ENCODE data around the gene IQSEC3. TPM values are rescaled to one million over a fixed set of nuclear protein-coding genes. Genes with fewer than 3 reads are reported as not detected.

Gene IQSEC3
- total RNA-seq, 1 experiment from 2014 or later: not detected

DNA sequence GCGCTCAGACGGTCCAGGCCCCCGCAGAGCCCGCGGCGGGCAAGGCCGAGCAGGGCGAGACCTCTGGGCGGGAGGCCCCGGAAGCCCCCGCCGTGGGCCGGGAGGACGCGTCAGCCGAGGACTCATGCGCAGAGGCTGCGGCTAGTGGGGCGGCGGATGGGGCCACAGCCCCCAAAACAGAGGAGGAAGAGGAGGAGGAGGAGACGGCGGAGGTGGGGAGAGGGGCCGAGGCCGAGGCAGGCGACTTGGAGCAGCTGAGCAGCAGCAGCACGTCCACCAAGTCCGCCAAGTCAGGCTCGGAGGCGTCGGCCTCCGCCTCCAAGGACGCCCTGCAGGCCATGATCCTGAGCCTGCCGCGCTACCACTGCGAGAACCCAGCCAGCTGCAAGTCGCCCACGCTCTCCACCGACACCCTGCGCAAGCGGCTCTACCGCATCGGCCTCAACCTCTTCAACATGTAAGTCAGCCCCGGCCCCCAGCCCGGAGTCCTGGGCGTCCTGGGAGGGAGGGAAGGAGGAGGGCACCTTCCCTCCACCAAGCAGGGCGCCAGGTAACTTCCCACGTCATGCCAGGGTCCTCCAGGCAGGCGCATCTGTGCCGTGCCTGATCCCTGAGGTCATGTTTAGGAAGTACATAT, 72.4 kb downstream of the IQSEC3 start:
- no peak for DNase-seq (ENCODE audit: low read depth)

DNA sequence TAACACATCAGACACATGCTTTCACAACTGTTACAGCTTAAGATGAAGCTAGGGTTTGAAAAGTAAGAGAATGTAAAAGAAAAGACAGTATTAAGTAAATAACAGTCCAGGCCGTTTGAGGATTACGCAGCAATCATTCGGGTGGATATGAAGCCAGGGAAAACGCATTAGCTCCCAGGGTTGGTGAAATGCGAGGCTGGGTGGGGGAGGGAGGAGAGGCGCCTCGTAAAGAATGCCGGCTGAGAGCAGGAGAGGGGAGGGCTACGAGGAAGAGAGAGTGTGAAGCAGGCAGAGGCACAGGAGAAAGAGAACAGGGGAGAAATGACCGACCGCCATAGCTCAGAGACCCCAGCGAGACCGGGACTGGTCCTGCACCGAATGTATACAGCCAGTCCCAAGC, 73.0 kb downstream of the IQSEC3 start:
- DNase-seq (ENCODE audit: low read depth): no peak

GRCh38 chr12:140162-140561, 73.6 kb downstream of the IQSEC3 start:
- no peak for DNase-seq (ENCODE audit: low read depth)

- peak; percentile 34 for DNase-seq (ENCODE audit: low read depth)
Observed at GRCh38 chr12:143964-144649, 77.5 kb downstream of the IQSEC3 start.

DNA sequence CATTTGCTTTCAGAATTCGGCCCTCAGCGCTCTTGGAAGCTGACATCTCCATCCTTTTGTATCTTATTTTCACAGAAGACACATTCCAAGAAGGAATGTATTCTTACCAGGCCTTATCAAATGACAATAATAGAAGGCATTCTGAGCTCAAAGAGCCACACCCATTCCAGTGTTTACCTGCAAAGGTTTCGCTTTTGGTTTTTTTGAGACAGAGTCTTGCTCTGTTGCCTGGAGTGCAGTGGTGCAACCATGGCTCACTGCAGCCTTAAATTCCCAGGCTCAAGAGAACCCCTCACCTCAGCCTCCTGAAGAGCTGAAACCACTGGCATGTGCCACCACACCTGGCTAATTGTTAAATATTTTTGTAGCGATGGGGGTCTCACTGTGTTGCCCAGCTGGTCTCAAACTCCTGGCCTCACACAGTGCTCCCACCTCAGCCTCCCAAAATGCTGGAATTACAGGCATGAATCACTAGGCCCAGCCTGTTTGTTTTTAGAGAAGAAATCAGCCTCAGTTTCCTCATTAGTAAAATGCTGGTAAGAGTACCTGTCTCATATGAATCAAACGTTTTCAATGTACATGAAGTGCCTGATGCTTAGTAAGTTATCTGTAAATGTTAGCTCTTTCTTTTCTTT, 78.2 kb downstream of the IQSEC3 start:
- DNase-seq (ENCODE audit: low read depth): no peak

GRCh38 chr12:145369-145960, 78.9 kb downstream of the IQSEC3 start:
- DNase-seq (ENCODE audit: low read depth): no peak

DNA sequence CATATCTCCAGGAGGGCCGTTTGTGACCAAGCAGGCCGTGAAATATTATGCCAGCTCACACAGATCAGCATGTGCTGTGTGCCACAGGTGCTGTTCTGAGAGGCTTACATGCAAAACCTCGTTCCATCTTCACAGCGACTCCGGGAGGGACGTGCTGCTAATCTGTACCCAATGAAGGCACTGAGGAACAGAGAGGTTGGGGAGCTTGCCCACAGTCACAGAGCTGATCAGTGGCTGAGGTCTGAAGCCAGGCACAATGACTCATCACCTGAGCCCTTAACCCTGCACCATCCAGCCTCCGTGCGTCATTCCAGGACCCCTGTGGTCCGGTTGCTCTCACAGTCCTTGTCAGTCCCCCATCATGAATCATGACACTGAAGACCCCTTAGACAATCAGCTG, 80.7 kb downstream of the IQSEC3 start:
- DNase-seq (ENCODE audit: low read depth): no peak

GRCh38 chr12:148676-149416, 82.3 kb downstream of the IQSEC3 start:
- DNase-seq (ENCODE audit: low read depth): no peak

DNA sequence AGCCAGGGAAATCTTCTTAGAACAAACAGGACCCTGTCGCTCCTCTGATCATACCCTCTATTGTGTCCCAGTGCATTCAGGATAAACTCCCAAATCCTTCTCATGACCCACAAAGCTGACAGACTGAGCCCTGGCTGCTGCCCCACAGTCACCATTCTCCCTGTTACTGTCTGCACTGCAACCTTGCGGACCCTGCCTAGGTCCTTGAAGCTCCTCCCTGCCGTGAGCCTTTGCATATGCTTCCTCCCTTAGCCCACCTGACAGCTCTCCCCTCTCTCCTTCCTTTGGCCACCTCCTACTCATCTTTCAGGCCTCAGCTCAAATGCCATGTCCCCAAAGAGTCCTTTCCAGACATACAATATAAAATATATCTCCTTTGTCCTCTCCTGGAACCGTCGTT, 85.0 kb downstream of the IQSEC3 start:
- DNase-seq (ENCODE audit: low read depth): no peak

DNA sequence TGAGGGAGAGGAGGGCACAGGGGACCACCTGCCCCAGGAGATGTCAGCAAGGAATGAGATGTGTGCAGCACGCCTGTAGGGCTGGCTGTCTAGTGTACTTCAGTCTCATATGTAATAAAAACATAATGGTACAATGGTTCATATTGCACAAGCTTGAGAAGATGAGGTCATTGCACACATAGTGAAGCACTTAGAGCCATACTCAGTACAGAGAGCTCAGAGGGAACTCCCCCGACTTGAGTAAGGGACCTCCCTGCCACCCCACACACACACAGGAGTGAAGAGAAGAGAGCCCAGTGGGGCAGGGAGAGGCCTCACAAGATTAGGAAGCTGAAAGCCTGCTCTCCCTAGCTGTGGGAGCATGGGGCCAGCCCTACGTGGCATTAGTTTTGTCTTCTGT, 85.9 kb downstream of the IQSEC3 start:
- no peak for DNase-seq (ENCODE audit: low read depth)

DNA sequence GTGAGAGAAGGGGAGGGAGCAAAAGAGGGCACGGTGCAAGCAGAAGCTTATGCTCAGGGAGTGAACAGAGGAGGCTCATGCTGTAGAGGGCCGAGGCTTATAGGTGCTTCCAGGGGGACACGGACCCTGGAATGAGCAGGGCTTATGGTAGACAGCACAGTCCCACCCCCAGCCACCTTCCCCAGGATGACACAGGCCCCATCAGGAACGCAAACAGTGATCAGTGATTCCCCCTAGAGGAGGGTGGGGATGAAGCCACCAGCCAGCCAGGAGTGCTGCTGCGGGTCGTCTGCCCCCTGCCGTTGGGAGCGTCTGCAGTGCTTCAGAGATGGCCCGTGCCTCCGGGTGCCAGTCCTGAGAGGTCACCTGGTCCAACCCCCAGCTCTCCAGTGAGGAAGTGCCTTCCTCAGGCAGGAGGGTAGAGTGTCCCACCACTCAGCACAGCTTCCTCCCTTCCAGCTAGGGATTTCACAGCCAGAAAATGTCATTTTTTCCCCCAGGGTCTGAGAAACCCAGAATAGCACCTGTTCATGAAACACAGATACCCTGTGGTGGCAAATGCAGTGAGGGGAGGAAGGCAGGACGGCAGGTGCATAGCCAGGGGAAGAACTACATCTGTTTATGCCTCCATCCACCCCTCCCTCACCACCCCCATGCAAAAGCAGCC, 86.6 kb downstream of the IQSEC3 start:
- peak; percentile 47 for DNase-seq (ENCODE audit: low read depth)

DNA sequence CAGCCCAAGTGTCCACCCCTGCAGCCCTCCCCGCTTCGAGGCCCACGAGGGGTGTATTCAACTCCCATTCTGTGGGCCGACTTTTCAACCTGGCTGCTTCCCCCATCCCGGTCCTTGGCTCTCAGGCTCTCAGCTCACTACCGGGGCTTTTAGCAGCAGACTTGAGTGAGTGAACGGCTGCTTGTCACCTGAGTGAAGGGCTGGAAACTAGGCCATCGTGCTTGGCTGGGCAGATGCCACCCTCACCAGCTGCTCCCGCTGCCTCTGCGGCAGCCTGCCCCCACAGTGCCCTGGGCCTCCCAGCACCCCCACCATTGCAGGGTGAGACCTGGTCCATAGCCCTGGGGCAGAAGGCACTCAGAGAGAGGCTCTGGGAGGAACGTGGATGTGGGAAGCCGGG, 87.5 kb downstream of the IQSEC3 start:
- DNase-seq (ENCODE audit: low read depth): no peak

GRCh38 chr12:155006-155405, 88.4 kb downstream of the IQSEC3 start:
- DNase-seq (ENCODE audit: low read depth): no peak

- DNase-seq (ENCODE audit: low read depth): no peak
Observed at GRCh38 chr12:155646-156045, 89.1 kb downstream of the IQSEC3 start.

DNA sequence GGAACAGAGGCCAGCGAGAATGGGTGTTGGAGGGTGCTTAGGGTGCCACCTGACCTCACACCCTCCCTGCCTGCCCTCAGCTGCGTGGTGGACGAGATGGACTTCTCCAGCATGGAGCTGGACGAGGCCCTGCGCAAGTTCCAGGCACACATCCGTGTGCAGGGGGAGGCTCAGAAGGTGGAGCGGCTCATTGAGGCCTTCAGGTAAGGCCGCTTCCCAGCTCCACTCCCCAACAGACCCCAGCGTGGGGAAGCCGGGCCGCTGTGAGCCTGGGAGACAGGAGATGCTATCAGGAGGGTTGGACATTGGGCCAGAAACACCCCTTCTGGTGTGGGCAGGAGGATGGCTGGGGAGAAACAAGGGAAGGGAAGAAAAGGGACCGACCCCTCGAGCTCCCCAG, 90.4 kb downstream of the IQSEC3 start:
- no peak for DNase-seq (ENCODE audit: low read depth)

GRCh38 chr12:157644-158043, 91.1 kb downstream of the IQSEC3 start:
- DNase-seq (ENCODE audit: low read depth): no peak

GRCh38 chr12:159156-159782, 92.7 kb downstream of the IQSEC3 start:
- DNase-seq (ENCODE audit: low read depth): no peak

- no peak for DNase-seq (ENCODE audit: low read depth)
Observed at GRCh38 chr12:160858-161257, 94.3 kb downstream of the IQSEC3 start.

DNA sequence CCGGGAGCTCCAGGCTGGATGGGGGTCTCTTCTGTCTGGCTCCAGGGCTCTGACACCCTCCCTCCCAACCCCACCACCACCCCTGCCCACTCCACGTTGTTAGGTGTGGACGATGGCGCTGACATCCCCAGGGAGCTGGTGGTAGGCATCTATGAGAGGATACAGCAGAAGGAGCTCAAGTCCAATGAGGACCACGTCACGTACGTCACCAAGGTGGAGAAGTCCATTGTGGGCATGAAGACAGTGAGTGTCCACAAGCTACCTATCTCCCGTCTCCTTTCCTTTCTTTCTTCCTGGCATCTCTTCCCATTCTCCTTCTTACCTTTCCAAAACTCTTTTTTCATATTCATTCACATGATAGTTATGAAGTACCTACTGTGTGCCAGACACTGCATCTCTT, 95.3 kb downstream of the IQSEC3 start:
- DNase-seq (ENCODE audit: low read depth): no peak

DNA sequence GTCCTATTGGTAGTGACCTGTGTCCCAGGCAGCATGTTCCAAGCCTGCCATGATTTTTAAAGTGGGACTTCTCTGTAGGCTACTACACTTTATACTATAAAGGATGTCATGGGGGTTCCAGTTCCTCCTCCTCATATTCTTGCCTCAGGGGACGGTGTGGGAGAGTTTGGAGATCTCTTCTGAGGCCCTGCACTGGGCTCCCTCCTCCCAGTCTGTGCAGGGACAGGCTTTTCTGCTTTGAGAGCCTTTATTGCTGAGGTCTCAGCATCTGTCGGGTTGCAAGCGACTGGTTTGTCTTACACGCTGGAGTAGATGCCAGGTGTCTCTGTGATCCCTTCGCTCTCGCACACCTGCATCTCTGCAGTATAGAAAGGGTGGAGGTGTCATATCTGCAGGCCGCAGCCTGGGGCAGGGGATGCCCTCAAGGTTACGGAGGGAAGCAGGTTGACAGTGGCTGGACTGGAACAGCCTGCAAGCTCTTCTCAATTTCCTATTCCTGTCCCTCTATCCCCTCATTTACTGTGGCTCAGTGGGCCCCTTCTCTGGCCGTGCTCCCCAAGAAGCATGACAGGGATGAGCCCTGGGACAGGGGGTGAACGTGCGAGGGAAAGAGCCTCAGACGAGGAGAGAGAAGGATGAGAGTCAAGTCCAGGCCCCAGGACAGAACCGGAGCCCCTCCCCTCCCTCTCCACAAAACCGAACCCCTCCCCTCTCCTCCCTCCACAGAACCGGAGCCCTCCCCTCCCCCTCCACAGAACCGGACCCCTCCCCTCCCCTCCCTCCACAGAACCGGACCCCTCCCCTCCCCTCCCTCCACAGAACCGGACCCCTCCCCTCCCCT, 96.1 kb downstream of the IQSEC3 start:
- DNase-seq (ENCODE audit: low read depth): peak; percentile 29

All from M059J (cell line).